OCI-LY7 (cell line): Measurements from ENCODE around the gene CACNA1D. TPM values are rescaled to one million over a fixed set of nuclear protein-coding genes. Genes with fewer than 3 reads are reported as not detected.
"Not testable (repeated sequence)": the region's sequence is repeated elsewhere in the genome, so short reads cannot be mapped to it uniquely, and the experiment has no call there.

Experiments
- BruUV-seq: library from RNA; stranded (reverse); fragments of 400-500 nt; replicated peaks from 2 replicates; lab custom pipeline; 2021; lab: Mats Ljungman, UMichigan
- CTCF ChIA-PET: fragments of 300-600 bp; sonication (Branson Sonifier 250); formaldehyde crosslinking; loops from one replicate; lab custom pipeline; 2022; ENCODE audit warnings: antibody characterized with exemption; ENCODE audit not compliant: unreplicated experiment; lab: Charles Lee
- POLR2A ChIA-PET: fragments of 300-600 bp; sonication (Branson Sonifier 250); formaldehyde crosslinking; loops from one replicate; lab custom pipeline; 2022; ENCODE audit warnings: antibody characterized with exemption; lab: Charles Lee
- DNase-seq: peaks from one replicate; pipeline ENCODE4 v3.0.0-alpha.2; 2015; ENCODE audit warnings: low spot score
- H2AFZ ChIP-seq: fragments of 200-600 bp; sonication (generic), shearing (Covaris generic); 2 replicates; pipeline ENCODE4 v1.6.1; 2014; ENCODE audit warnings: mild to moderate bottlenecking, antibody characterized with exemption, low read length, moderate library complexity
- H3K27ac ChIP-seq: fragments of 200-600 bp; sonication (generic); 2 replicates; pipeline ENCODE4 v1.5.1; 2014; ENCODE audit warnings: mixed run types, low read depth, mild to moderate bottlenecking, moderate library complexity, low read length, inconsistent platforms; ENCODE audit not compliant: poor library complexity, severe bottlenecking
- H3K36me3 ChIP-seq: fragments of 200-600 bp; sonication (generic); 2 replicates; pipeline ENCODE4 v1.6.1; 2014; ENCODE audit warnings: mild to moderate bottlenecking, antibody characterized with exemption, low read length, moderate library complexity, mixed read lengths; ENCODE audit not compliant: insufficient read depth
- H3K4me1 ChIP-seq: fragments of 200-600 bp; sonication (generic); 2 replicates; pipeline ENCODE4 v1.5.1; 2014; ENCODE audit warnings: mild to moderate bottlenecking, low read length; ENCODE audit not compliant: insufficient read depth, poor library complexity, severe bottlenecking
- H3K4me2 ChIP-seq: fragments of 200-600 bp; sonication (generic); 2 replicates; pipeline ENCODE4 v1.6.1; 2014; ENCODE audit warnings: mild to moderate bottlenecking, low read length
- H3K4me3 ChIP-seq: fragments of 200-600 bp; sonication (generic); 2 replicates; pipeline ENCODE4 v1.5.1; 2014; ENCODE audit warnings: mild to moderate bottlenecking, low read depth, low read length; ENCODE audit not compliant: poor library complexity, severe bottlenecking
- H3K79me2 ChIP-seq: fragments of 200-600 bp; sonication (generic); 2 replicates; pipeline ENCODE4 v1.6.1; 2016; ENCODE audit warnings: low read depth, mild to moderate bottlenecking, low read length, moderate library complexity, mixed read lengths; ENCODE audit not compliant: insufficient read depth
- H3K9me2 ChIP-seq: fragments of 200-600 bp; sonication (generic); 2 replicates; pipeline ENCODE4 v1.6.1; 2016; ENCODE audit warnings: mild to moderate bottlenecking, low read length, mixed read lengths; ENCODE audit not compliant: insufficient read depth
- H3K9me3 ChIP-seq: fragments of 200-600 bp; sonication (generic); 2 replicates; pipeline ENCODE4 v1.6.1; 2014; ENCODE audit warnings: mild to moderate bottlenecking, mixed run types, low read length, mixed read lengths
- H4K20me1 ChIP-seq: fragments of 200-600 bp; sonication (generic); 2 replicates; pipeline ENCODE4 v1.6.1; 2014; ENCODE audit warnings: mild to moderate bottlenecking, antibody characterized with exemption, low read length, moderate library complexity, mixed read lengths; ENCODE audit not compliant: insufficient read depth
- EZH2phosphoT487 ChIP-seq: fragments of 200-600 bp; sonication (generic); IDR thresholded peaks from 2 replicates; pipeline ENCODE4 v1.6.1; 2018; ENCODE audit warnings: low read depth, borderline replicate concordance, mild to moderate bottlenecking, mixed run types, antibody characterized with exemption, low read length, moderate library complexity, mixed read lengths
- intact Hi-C: fragments of 100-400 bp; cut with micrococcal nuclease; formaldehyde crosslinking; loops from one replicate; pipeline ENCODE4 v1.10.0; 2022; ENCODE audit not compliant: unreplicated experiment
- total RNA-seq, 2 experiments: library from RNA; depleted of rRNA in 1 of 2; stranded (reverse); fragments of >200 nt in 1 of 2; shearing (Covaris generic) in 1 of 2; gene quantifications; 2 replicates each; pipeline ENCODE4 v1.2.3, GENCODE V29; 2014 to 2022
- TF ChIP-seq, protein P1 (sequence below): fragments of 200-600 bp; sonication (generic); conservative IDR thresholded peaks from 2 replicates; pipeline ENCODE4 v1.5.1; 2014; ENCODE audit warnings: mild to moderate bottlenecking, antibody characterized with exemption, low read length, moderate library complexity, mixed read lengths

The CACNA1D gene
- total RNA-seq, 2 experiments from 2014 or later = 0.42 TPM; not detected in 1

DNA sequence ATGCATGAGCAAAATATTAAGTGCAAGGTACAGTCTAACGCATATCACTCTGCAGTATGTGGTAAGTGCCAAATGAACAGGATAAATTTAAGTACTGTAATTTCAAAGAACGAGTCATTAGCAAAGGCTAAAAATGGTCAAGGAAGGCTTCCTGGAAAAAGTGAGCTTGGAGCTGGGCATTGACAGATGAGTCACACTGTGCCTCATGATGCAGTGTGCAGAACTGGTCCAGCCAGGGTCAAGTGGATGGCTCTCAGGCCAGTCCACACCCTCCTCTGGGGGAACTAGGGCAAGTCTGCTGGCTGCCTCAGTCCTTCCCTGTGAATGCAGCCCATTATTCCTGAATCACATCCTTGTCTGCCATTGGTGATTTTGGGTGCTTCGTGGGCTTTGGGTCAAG lies 76.3 kb downstream of the CACNA1D start:
- Histone ChIP-seq H3K79me2 (no peaks in the 10 kb centered on the region), H3K4me1 (no peaks in the 10 kb centered on the region), H2AFZ (no peak overlapping the region), H4K20me1 (no peaks in the 10 kb centered on the region), H3K4me3 (no peak overlapping the region), H3K9me2 (no peaks in the 10 kb centered on the region), H3K36me3 (no peaks in the 10 kb centered on the region), H3K4me2 (no peak overlapping the region), H3K9me3 (no peaks in the 10 kb centered on the region), H3K27ac (no peak overlapping the region)
- no TSS peak for BruUV-seq
- ChIA-PET CTCF (no interaction called here), POLR2A (interaction anchor here (0.6 to 0.7 kb wide), 2 partner anchors 15 to 240 kb away, joined by 3 read pairs; no protein-coding TSS in a partner anchor)
- TF ChIP-seq EZH2phosphoT487 = no peak
- TF ChIP-seq, protein P1, sequence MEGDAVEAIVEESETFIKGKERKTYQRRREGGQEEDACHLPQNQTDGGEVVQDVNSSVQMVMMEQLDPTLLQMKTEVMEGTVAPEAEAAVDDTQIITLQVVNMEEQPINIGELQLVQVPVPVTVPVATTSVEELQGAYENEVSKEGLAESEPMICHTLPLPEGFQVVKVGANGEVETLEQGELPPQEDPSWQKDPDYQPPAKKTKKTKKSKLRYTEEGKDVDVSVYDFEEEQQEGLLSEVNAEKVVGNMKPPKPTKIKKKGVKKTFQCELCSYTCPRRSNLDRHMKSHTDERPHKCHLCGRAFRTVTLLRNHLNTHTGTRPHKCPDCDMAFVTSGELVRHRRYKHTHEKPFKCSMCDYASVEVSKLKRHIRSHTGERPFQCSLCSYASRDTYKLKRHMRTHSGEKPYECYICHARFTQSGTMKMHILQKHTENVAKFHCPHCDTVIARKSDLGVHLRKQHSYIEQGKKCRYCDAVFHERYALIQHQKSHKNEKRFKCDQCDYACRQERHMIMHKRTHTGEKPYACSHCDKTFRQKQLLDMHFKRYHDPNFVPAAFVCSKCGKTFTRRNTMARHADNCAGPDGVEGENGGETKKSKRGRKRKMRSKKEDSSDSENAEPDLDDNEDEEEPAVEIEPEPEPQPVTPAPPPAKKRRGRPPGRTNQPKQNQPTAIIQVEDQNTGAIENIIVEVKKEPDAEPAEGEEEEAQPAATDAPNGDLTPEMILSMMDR = no peak
- DNase-seq = no peak
- intact Hi-C loops = no loop called here

- H3K4me1 ChIP-seq = no peaks in the 10 kb centered on the region
- H4K20me1 ChIP-seq = no peaks in the 10 kb centered on the region
- no peak overlapping the region for H3K27ac ChIP-seq
- no TSS peak for BruUV-seq
- H3K4me3 ChIP-seq = no peak overlapping the region
- H3K9me3 ChIP-seq = no peaks in the 10 kb centered on the region
- ChIA-PET CTCF (no interaction called here), POLR2A (interaction anchor here (0.6 kb wide), 1 partner anchor 240 kb away, joined by 3 read pairs; no protein-coding TSS in a partner anchor)
- no peak overlapping the region for H2AFZ ChIP-seq
- TF ChIP-seq EZH2phosphoT487 = no peak
- TF ChIP-seq, protein P1 = no peak
- no peak overlapping the region for H3K4me2 ChIP-seq
- H3K79me2 ChIP-seq = no peaks in the 10 kb centered on the region
- no peaks in the 10 kb centered on the region for H3K36me3 ChIP-seq
- no peak for DNase-seq
- no peaks in the 10 kb centered on the region for H3K9me2 ChIP-seq
- intact Hi-C loops = no loop called here
Observed at GRCh38 chr3:53571264-53571663, 76.9 kb downstream of the CACNA1D start.

GRCh38 chr3:53572184-53572583 lies 77.8 kb downstream of the CACNA1D start:
- DNase-seq, H4K20me1 ChIP-seq, H3K4me2 ChIP-seq, H3K9me3 ChIP-seq, H3K4me3 ChIP-seq, intact Hi-C loops, POLR2A ChIA-PET, H3K4me1 ChIP-seq, H3K79me2 ChIP-seq, H3K36me3 ChIP-seq, H3K9me2 ChIP-seq, BruUV-seq, H2AFZ ChIP-seq, CTCF ChIA-PET, H3K27ac ChIP-seq: not testable (repeated sequence)
